Liver (tissue), 3 donors: ENCODE data around the gene VSIG4.

Experiments
- EGR1 ChIP-seq, 2 donors: IDR thresholded peaks; 2 replicates each; pipeline ENCODE4 v1.6.1; 2016 to 2018; ENCODE audit warnings: antibody characterized with exemption in 2 of 2, low read depth in 2 of 2
- FOXA2 ChIP-seq: IDR thresholded peaks from 2 replicates; pipeline ENCODE4 v1.6.1; 2016; ENCODE audit warnings: antibody characterized with exemption
- GABPA ChIP-seq, 2 donors: IDR thresholded peaks in 1 of 2; conservative IDR thresholded peaks in 1 of 2; 2 replicates each; pipeline ENCODE4 v1.6.1; 2016; ENCODE audit warnings: antibody characterized with exemption in 2 of 2, mild to moderate bottlenecking in 1 of 2, moderate library complexity in 1 of 2
- JUND ChIP-seq, 2 donors: IDR thresholded peaks; 2 replicates each; pipeline ENCODE4 v1.6.1; 2016; ENCODE audit warnings: antibody characterized with exemption in 2 of 2
- RXRA ChIP-seq, 2 donors: IDR thresholded peaks; 2 replicates each; pipeline ENCODE4 v1.6.1; 2017 to 2018; ENCODE audit warnings: antibody characterized with exemption in 2 of 2, mild to moderate bottlenecking in 1 of 2
- SP1 ChIP-seq: IDR thresholded peaks from 2 replicates; pipeline ENCODE4 v1.6.1; 2018; ENCODE audit warnings: antibody characterized with exemption, mild to moderate bottlenecking
- TAF1 ChIP-seq: conservative IDR thresholded peaks from 2 replicates; pipeline ENCODE4 v1.6.1; 2016; ENCODE audit warnings: antibody characterized with exemption, mild to moderate bottlenecking
- TF ChIP-seq, protein P1 (sequence below): fragments of 150-350 bp; IDR thresholded peaks from 2 replicates; pipeline ENCODE4 v1.5.1; 2017; ENCODE audit warnings: improper control_type of control experiment, low read depth, low read length; ENCODE audit not compliant: missing input control
- TF ChIP-seq, protein P2 (sequence below): IDR thresholded peaks from 2 replicates; pipeline ENCODE4 v1.6.1; 2016; ENCODE audit warnings: antibody characterized with exemption
- TF ChIP-seq, protein P3 (sequence below): IDR thresholded peaks from 2 replicates; pipeline ENCODE4 v1.6.1; 2016; ENCODE audit warnings: antibody characterized with exemption, mild to moderate bottlenecking
- TF ChIP-seq, protein P4 (sequence below): IDR thresholded peaks from 2 replicates; pipeline ENCODE4 v1.6.1; 2016; ENCODE audit warnings: antibody characterized with exemption
- donor health status: healthy.
- donor health status: healthy.

DNA sequence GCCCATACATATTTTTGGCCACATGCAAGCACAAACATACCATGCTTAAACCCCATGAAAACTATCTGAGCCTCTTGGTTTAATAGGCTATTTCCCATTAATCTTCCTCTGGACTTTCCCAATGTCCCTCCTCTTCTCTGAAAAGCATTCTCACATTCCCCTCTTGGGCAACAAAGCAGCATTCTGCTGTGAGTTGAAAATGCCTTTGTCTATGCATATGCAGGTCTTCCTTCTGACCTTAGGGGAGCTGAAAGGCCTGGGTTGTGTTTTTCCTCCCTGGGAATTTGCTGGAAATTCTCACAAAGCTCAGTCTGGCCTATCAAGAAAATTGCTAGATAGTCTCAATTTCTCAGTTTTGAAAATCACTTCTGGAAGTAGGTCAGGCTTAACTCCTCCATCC is 4.2 kb downstream of the VSIG4 start:
- no peak for TF ChIP-seq EGR1 (IDR thresholded peaks at IDR 0.05; ENCODE audit: low read depth in 2 of 2)
- no peak for TF ChIP-seq SP1
- TF ChIP-seq, protein P1, sequence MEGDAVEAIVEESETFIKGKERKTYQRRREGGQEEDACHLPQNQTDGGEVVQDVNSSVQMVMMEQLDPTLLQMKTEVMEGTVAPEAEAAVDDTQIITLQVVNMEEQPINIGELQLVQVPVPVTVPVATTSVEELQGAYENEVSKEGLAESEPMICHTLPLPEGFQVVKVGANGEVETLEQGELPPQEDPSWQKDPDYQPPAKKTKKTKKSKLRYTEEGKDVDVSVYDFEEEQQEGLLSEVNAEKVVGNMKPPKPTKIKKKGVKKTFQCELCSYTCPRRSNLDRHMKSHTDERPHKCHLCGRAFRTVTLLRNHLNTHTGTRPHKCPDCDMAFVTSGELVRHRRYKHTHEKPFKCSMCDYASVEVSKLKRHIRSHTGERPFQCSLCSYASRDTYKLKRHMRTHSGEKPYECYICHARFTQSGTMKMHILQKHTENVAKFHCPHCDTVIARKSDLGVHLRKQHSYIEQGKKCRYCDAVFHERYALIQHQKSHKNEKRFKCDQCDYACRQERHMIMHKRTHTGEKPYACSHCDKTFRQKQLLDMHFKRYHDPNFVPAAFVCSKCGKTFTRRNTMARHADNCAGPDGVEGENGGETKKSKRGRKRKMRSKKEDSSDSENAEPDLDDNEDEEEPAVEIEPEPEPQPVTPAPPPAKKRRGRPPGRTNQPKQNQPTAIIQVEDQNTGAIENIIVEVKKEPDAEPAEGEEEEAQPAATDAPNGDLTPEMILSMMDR, result no peak
- no peak for TF ChIP-seq TAF1
- TF ChIP-seq, protein P2, sequence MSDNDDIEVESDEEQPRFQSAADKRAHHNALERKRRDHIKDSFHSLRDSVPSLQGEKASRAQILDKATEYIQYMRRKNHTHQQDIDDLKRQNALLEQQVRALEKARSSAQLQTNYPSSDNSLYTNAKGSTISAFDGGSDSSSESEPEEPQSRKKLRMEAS, result no peak
- no peak for TF ChIP-seq FOXA2
- TF ChIP-seq, protein P3, sequence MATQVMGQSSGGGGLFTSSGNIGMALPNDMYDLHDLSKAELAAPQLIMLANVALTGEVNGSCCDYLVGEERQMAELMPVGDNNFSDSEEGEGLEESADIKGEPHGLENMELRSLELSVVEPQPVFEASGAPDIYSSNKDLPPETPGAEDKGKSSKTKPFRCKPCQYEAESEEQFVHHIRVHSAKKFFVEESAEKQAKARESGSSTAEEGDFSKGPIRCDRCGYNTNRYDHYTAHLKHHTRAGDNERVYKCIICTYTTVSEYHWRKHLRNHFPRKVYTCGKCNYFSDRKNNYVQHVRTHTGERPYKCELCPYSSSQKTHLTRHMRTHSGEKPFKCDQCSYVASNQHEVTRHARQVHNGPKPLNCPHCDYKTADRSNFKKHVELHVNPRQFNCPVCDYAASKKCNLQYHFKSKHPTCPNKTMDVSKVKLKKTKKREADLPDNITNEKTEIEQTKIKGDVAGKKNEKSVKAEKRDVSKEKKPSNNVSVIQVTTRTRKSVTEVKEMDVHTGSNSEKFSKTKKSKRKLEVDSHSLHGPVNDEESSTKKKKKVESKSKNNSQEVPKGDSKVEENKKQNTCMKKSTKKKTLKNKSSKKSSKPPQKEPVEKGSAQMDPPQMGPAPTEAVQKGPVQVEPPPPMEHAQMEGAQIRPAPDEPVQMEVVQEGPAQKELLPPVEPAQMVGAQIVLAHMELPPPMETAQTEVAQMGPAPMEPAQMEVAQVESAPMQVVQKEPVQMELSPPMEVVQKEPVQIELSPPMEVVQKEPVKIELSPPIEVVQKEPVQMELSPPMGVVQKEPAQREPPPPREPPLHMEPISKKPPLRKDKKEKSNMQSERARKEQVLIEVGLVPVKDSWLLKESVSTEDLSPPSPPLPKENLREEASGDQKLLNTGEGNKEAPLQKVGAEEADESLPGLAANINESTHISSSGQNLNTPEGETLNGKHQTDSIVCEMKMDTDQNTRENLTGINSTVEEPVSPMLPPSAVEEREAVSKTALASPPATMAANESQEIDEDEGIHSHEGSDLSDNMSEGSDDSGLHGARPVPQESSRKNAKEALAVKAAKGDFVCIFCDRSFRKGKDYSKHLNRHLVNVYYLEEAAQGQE, result no peak
- TF ChIP-seq, protein P4, sequence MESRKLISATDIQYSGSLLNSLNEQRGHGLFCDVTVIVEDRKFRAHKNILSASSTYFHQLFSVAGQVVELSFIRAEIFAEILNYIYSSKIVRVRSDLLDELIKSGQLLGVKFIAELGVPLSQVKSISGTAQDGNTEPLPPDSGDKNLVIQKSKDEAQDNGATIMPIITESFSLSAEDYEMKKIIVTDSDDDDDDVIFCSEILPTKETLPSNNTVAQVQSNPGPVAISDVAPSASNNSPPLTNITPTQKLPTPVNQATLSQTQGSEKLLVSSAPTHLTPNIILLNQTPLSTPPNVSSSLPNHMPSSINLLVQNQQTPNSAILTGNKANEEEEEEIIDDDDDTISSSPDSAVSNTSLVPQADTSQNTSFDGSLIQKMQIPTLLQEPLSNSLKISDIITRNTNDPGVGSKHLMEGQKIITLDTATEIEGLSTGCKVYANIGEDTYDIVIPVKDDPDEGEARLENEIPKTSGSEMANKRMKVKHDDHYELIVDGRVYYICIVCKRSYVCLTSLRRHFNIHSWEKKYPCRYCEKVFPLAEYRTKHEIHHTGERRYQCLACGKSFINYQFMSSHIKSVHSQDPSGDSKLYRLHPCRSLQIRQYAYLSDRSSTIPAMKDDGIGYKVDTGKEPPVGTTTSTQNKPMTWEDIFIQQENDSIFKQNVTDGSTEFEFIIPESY, result no peak
- TF ChIP-seq JUND (IDR thresholded peaks at IDR 0.05), result no peak
- no peak for TF ChIP-seq GABPA (IDR thresholded peaks at IDR 0.05 in 1 of 2, conservative IDR thresholded peaks at IDR 0.05 in 1 of 2)
- TF ChIP-seq RXRA (IDR thresholded peaks at IDR 0.05), result no peak
